Ishikawa (cell line): ENCODE measurements around the gene NEURL1.

Experiments
- CEBPB ChIP-seq: IDR thresholded peaks from 2 replicates; pipeline ENCODE4 v1.6.1; 2012
- CREB1 ChIP-seq: IDR thresholded peaks from 2 replicates; pipeline ENCODE4 v1.6.1; 2012; ENCODE audit warnings: low read depth
- EGR1 ChIP-seq: IDR thresholded peaks from 2 replicates; pipeline ENCODE4 v1.6.1; 2012
- EP300 ChIP-seq: IDR thresholded peaks from 2 replicates; pipeline ENCODE4 v1.6.1; 2012; ENCODE audit warnings: borderline replicate concordance
- FOXM1 ChIP-seq: IDR thresholded peaks from 2 replicates; pipeline ENCODE4 v1.6.1; 2012; ENCODE audit warnings: low read depth, borderline replicate concordance
- NFIC ChIP-seq: IDR thresholded peaks from 2 replicates; pipeline ENCODE4 v1.6.1; 2012
- RAD21 ChIP-seq: IDR thresholded peaks from 2 replicates; pipeline ENCODE4 v1.6.1; 2012; ENCODE audit warnings: low read depth
- TAF1 ChIP-seq: IDR thresholded peaks from 2 replicates; pipeline ENCODE4 v1.6.1; 2012; ENCODE audit warnings: low read depth, mild to moderate bottlenecking
- TCF12 ChIP-seq: IDR thresholded peaks from 2 replicates; pipeline ENCODE4 v1.6.1; 2012; ENCODE audit warnings: low read depth
- TEAD4 ChIP-seq: IDR thresholded peaks from 2 replicates; pipeline ENCODE4 v1.6.1; 2012
- YY1 ChIP-seq: IDR thresholded peaks from 2 replicates; pipeline ENCODE4 v1.6.1; 2012; ENCODE audit warnings: low read depth
- ZBTB7A ChIP-seq: IDR thresholded peaks from 2 replicates; pipeline ENCODE4 v1.6.1; 2012; ENCODE audit warnings: low read depth
- TF ChIP-seq, protein P1 (sequence below): IDR thresholded peaks from 2 replicates; pipeline ENCODE4 v1.6.1; 2012; ENCODE audit warnings: low read depth, mild to moderate bottlenecking
- TF ChIP-seq, protein P2 (sequence below): IDR thresholded peaks from 2 replicates; pipeline ENCODE4 v1.6.1; 2012
- TF ChIP-seq, protein P3 (sequence below): IDR thresholded peaks from 2 replicates; pipeline ENCODE4 v1.6.1; 2012

Gene NEURL1

DNA sequence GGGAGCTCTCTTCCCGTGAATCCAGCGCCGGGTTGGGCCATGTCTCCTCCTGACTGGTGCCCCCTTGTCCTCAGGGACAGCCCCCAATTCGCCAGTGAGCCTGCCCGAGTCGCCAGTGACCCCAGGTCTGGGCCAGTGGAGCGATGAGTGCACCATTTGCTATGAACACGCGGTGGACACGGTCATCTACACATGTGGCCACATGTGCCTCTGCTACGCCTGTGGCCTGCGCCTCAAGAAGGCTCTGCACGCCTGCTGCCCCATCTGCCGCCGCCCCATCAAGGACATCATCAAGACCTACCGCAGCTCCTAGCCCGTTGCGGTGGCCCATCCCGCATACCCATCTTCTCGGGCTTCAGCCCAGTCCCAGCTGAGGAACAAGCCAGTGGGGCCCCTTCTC, 96.6 kb downstream of the NEURL1 start:
- TF ChIP-seq TEAD4 (no peak), FOXM1 (no peak)

DNA sequence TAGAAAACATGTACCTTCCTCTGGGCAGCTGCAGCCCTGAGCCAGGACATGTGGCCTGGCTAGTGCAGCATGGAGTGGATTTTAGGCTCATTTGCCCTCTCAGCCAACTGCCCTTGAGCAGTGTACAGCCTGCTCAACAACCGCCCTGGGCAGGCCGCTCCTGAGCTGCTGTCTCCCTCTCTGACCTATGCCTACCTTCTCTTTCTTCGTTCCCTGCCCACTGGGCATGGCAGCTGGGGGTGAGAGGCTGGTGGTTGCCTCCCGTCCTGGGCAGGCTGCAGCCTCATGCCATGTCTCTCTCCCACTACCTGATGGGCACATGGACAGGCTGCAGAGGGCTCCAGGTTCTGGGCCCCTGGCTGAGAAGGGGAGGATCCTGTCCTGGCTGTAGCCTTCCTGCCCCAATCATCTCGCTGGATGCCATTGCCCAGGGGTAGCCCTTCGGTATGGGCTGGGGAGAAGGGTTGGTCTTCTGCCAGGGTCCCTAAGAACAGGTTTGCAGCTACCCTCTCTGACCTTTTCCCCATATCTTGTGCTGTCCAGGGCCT, 97.3 kb downstream of the NEURL1 start:
- TF ChIP-seq EGR1 (no peak), NFIC (no peak), YY1 (no peak), TCF12 (no peak), CEBPB (no peak), CREB1 (no peak), EP300 (no peak), FOXM1 (no peak), RAD21 (no peak), TAF1 (no peak)
- TF ChIP-seq, protein P1, sequence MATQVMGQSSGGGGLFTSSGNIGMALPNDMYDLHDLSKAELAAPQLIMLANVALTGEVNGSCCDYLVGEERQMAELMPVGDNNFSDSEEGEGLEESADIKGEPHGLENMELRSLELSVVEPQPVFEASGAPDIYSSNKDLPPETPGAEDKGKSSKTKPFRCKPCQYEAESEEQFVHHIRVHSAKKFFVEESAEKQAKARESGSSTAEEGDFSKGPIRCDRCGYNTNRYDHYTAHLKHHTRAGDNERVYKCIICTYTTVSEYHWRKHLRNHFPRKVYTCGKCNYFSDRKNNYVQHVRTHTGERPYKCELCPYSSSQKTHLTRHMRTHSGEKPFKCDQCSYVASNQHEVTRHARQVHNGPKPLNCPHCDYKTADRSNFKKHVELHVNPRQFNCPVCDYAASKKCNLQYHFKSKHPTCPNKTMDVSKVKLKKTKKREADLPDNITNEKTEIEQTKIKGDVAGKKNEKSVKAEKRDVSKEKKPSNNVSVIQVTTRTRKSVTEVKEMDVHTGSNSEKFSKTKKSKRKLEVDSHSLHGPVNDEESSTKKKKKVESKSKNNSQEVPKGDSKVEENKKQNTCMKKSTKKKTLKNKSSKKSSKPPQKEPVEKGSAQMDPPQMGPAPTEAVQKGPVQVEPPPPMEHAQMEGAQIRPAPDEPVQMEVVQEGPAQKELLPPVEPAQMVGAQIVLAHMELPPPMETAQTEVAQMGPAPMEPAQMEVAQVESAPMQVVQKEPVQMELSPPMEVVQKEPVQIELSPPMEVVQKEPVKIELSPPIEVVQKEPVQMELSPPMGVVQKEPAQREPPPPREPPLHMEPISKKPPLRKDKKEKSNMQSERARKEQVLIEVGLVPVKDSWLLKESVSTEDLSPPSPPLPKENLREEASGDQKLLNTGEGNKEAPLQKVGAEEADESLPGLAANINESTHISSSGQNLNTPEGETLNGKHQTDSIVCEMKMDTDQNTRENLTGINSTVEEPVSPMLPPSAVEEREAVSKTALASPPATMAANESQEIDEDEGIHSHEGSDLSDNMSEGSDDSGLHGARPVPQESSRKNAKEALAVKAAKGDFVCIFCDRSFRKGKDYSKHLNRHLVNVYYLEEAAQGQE, result no peak
- TF ChIP-seq, protein P2, sequence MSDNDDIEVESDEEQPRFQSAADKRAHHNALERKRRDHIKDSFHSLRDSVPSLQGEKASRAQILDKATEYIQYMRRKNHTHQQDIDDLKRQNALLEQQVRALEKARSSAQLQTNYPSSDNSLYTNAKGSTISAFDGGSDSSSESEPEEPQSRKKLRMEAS, result no peak
- TF ChIP-seq, protein P3, sequence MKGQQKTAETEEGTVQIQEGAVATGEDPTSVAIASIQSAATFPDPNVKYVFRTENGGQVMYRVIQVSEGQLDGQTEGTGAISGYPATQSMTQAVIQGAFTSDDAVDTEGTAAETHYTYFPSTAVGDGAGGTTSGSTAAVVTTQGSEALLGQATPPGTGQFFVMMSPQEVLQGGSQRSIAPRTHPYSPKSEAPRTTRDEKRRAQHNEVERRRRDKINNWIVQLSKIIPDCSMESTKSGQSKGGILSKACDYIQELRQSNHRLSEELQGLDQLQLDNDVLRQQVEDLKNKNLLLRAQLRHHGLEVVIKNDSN, result no peak

DNA sequence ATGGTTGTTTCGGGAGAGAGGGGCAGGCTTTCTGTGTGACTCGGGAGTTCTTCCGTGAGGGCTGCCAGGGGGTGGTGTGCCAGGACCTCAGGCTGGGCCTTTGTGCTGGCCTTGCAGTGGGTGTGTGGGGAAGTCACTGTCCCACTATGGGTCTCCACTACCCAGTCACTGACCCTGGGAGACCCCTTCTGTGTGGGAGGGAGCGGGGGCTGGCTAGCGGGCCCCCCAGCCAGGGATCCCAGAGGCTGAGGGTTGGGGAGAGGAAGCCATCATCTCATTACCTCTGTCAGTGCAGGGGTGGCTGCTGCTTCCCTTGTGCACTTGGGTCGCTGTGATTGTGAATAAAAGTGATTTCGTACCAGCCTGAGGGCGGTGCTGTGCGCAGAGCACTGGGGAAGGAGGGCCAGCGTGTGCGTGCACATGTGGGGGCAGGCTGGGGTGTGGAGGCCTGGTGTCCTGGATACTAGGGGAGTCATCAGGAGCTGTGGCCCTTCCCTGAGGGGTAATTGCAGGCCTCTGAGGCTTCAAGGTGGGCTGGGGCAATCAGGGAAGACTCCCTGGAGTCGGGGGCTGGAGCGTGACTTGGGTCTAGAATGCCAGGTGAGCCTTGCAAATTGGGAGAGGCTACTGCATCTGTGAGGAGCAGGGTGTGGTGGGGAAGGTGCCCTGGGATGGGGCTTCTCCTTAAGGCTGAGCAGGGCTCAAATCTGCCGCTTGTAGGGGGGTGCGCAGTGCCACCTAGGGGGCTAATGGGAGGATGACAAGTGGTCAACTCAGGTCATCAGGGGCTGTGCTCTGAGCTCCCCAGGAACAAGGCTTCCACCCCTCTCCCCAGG, 98.9 kb downstream of the NEURL1 start:
- TF ChIP-seq EGR1 (no peak), RAD21 (peak; percentile 81)
- TF ChIP-seq, protein P2, result no peak
- TF ChIP-seq, protein P1, result no peak

DNA sequence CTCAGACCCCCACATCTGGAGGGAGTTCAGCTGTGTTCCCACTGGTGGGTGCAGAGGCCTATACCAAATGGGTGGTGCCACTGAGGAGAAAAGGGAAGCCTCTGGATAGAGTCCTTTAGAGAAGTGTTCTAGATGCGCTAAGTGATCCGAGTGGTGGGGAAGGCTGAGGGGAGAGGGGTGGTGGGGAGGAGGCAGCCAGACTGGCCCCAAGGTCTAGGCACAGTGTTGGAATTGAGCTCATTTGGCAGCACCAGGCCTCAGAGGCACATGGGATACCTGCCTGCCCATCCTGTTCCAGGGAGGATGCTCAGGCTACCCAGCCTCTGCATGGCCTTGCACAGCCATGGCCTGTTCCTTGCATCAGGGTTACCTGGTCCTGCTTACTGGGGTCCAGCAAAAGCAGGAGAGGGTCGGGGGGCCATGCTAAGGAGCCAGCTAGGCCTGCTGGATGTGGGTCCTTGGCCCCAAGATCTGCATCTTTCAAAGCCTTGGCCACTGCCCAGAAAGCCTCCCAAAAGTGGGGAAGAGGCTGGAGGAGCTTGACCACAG, 99.6 kb downstream of the NEURL1 start:
- TF ChIP-seq CREB1 (no peak), TAF1 (no peak), TEAD4 (no peak), EGR1 (no peak), ZBTB7A (no peak), YY1 (no peak), RAD21 (no peak), TCF12 (no peak), FOXM1 (no peak), EP300 (no peak), CEBPB (no peak), NFIC (no peak)
- TF ChIP-seq, protein P3, result no peak
- TF ChIP-seq, protein P1, result no peak
- TF ChIP-seq, protein P2, result no peak
